NCI-H524 (cell line): ENCODE results near the gene CDC42BPA.
"Not testable (repeated sequence)": the region's sequence is repeated elsewhere in the genome, so short reads cannot be mapped to it uniquely, and the experiment has no call there.

ENCODE experiments used
- DNase-seq, 2 experiments: peaks; one replicate each; lab custom pipeline; 2025; lab: John Stamatoyannopoulos, UW

Gene CDC42BPA

GRCh38 chr1:227308367-227309336, 9.6 kb downstream of the CDC42BPA start:
- DNase-seq = no peak

- DNase-seq = no peak
Observed at GRCh38 chr1:227306689-227307088, 11.6 kb downstream of the CDC42BPA start.

GRCh38 chr1:227305894-227306626, 12.2 kb downstream of the CDC42BPA start:
- no peak for DNase-seq

GRCh38 chr1:227304665-227305064, 13.6 kb downstream of the CDC42BPA start:
- no peak for DNase-seq

- DNase-seq = no peak
Observed at GRCh38 chr1:227303662-227304061, 14.6 kb downstream of the CDC42BPA start.

- DNase-seq = no peak
Observed at GRCh38 chr1:227300682-227301081, 17.6 kb downstream of the CDC42BPA start.

GRCh38 chr1:227299688-227300087, 18.6 kb downstream of the CDC42BPA start:
- DNase-seq = no peak

- DNase-seq = no peak
Observed at GRCh38 chr1:227299241-227299627, 19.1 kb downstream of the CDC42BPA start.

- DNase-seq = no peak
Observed at GRCh38 chr1:227298512-227299240, 19.6 kb downstream of the CDC42BPA start.

GRCh38 chr1:227297073-227297793, 21.1 kb downstream of the CDC42BPA start:
- no peak for DNase-seq

- no peak for DNase-seq
Observed at GRCh38 chr1:227295609-227296008, 22.7 kb downstream of the CDC42BPA start.

- DNase-seq = no peak
Observed at GRCh38 chr1:227285745-227286144, 32.5 kb downstream of the CDC42BPA start.

GRCh38 chr1:227281371-227281770, 36.9 kb downstream of the CDC42BPA start:
- no peak for DNase-seq

GRCh38 chr1:227280836-227281235, 37.5 kb downstream of the CDC42BPA start:
- no peak for DNase-seq

GRCh38 chr1:227276156-227276693, 42.1 kb downstream of the CDC42BPA start:
- not testable (repeated sequence) for DNase-seq

GRCh38 chr1:227273557-227273956, 44.7 kb downstream of the CDC42BPA start:
- no peak for DNase-seq

GRCh38 chr1:227272428-227272827, 45.9 kb downstream of the CDC42BPA start:
- no peak for DNase-seq

- DNase-seq = no peak
Observed at GRCh38 chr1:227270554-227270953, 47.7 kb downstream of the CDC42BPA start.

- DNase-seq = no peak
Observed at GRCh38 chr1:227268943-227269342, 49.3 kb downstream of the CDC42BPA start.

GRCh38 chr1:227265891-227266290, 52.4 kb downstream of the CDC42BPA start:
- no peak for DNase-seq

GRCh38 chr1:227263869-227264268, 54.4 kb downstream of the CDC42BPA start:
- DNase-seq = no peak
